Activated CD4-positive, alpha-beta T cell treated with anti-CD3 and anti-CD28 coated beads for 36 hours (primary cell): ENCODE measurements around the gene PAMR1. TPM values are rescaled to one million over a fixed set of nuclear protein-coding genes. Genes with fewer than 3 reads are reported as not detected.

Source experiments
- ATAC-seq: fragments of 200-7000 bp; cut with Tn5 transposase; one replicate; pipeline ENCODE4 v1.10.0; 2021; ENCODE audit warnings: mild to moderate bottlenecking, moderate library complexity
- CTCF ChIA-PET: fragments of 350-600 bp; sonication (Branson Sonifier 250); formaldehyde crosslinking; loops from one replicate; lab custom pipeline; 2021; ENCODE audit warnings: antibody characterized with exemption; lab: Charles Lee
- POLR2A ChIA-PET: fragments of 350-600 bp; sonication (Branson Sonifier 250); formaldehyde crosslinking; loops from one replicate; lab custom pipeline; 2021; ENCODE audit warnings: antibody characterized with exemption, inconsistent platforms; lab: Charles Lee
- DNase-seq: peaks from one replicate; pipeline ENCODE4 v3.0.0-alpha.2; 2020
- H3K27ac Mint-ChIP-seq: one replicate; pipeline ENCODE4 v1.8.0; 2021; ENCODE audit warnings: mixed read lengths
- H3K27me3 Mint-ChIP-seq: one replicate; pipeline ENCODE4 v1.8.0; 2021; ENCODE audit warnings: mixed read lengths
- H3K36me3 Mint-ChIP-seq: one replicate; pipeline ENCODE4 v1.8.0; 2021; ENCODE audit warnings: low read depth, mixed read lengths
- H3K4me1 Mint-ChIP-seq: one replicate; pipeline ENCODE4 v1.8.0; 2021; ENCODE audit warnings: mixed read lengths
- H3K4me3 Mint-ChIP-seq: one replicate; pipeline ENCODE4 v1.8.0; 2021; ENCODE audit warnings: mild to moderate bottlenecking, moderate library complexity, mixed read lengths
- H3K9me3 Mint-ChIP-seq: one replicate; pipeline ENCODE4 v1.8.0; 2021; ENCODE audit warnings: low read depth, mixed read lengths
- intact Hi-C, 2 experiments: fragments of 100-400 bp; cut with DNase I in 1 of 2; cut with micrococcal nuclease in 1 of 2; formaldehyde crosslinking; loops; one replicate each; pipeline versions ENCODE4 v1.14.2 to v1.15.1; 2022 to 2024; cut with DNase I, micrococcal nuclease
- total RNA-seq, 2 experiments: library from RNA; stranded (reverse); gene quantifications; one replicate each; pipeline ENCODE4 v1.2.3, GENCODE V29; 2021

The PAMR1 gene
- not detected for total RNA-seq

GRCh38 chr11:35525501-35526175 is at the start of gene PAMR1:
PAMR1 (minus strand) TSS chr11:35525616; CDS start chr11:35525585, 31 bp downstream.
- ChIA-PET CTCF (interaction anchor here (0.6 kb wide), 1 partner anchor 1718 kb away, joined by 3 read pairs; no protein-coding TSS in a partner anchor), POLR2A (no interaction called here)
- ATAC-seq = peak; percentile 81
- H3K9me3 Mint-ChIP-seq = no peaks in the 10 kb centered on the region
- intact Hi-C loops = no loop called here
- H3K4me1 Mint-ChIP-seq = peaks cover 2% of the 10 kb centered on the region
- H3K4me3 Mint-ChIP-seq = no peak within 1 kb of the TSS
- H3K27me3 Mint-ChIP-seq = peaks cover 57% of the 10 kb centered on the region
- no peak within 1 kb of the TSS for H3K27ac Mint-ChIP-seq
- no peaks in the 10 kb centered on the region for H3K36me3 Mint-ChIP-seq
- DNase-seq = peak; percentile 40

- POLR2A ChIA-PET = no interaction called here
- H3K27ac Mint-ChIP-seq = no peak overlapping the region
- CTCF ChIA-PET = no interaction called here
- no peak for ATAC-seq
- peaks cover 2% of the 10 kb centered on the region for H3K9me3 Mint-ChIP-seq
- DNase-seq = no peak
- H3K4me3 Mint-ChIP-seq = no peak overlapping the region
- no peaks in the 10 kb centered on the region for H3K4me1 Mint-ChIP-seq
- no peaks in the 10 kb centered on the region for H3K36me3 Mint-ChIP-seq
- peaks cover 24% of the 10 kb centered on the region for H3K27me3 Mint-ChIP-seq
- intact Hi-C loops = no loop called here
Measured at GRCh38 chr11:35571696-35572095, 46.3 kb upstream of the PAMR1 start.

GRCh38 chr11:35567737-35568465 is 42.5 kb upstream of the PAMR1 start:
- ChIA-PET POLR2A (no interaction called here), CTCF (no interaction called here)
- no peak overlapping the region for H3K4me3 Mint-ChIP-seq
- intact Hi-C loops = no loop called here
- peaks cover 2% of the 10 kb centered on the region for H3K9me3 Mint-ChIP-seq
- no peak for DNase-seq
- no peaks in the 10 kb centered on the region for H3K36me3 Mint-ChIP-seq
- no peak overlapping the region for H3K27ac Mint-ChIP-seq
- no peak for ATAC-seq
- H3K4me1 Mint-ChIP-seq = no peaks in the 10 kb centered on the region
- peaks cover 19% of the 10 kb centered on the region for H3K27me3 Mint-ChIP-seq

- POLR2A ChIA-PET = no interaction called here
Measured at GRCh38 chr11:35566885-35567284, 41.5 kb upstream of the PAMR1 start.

GRCh38 chr11:35566181-35566580 is 40.8 kb upstream of the PAMR1 start:
- Mint-ChIP-seq H3K36me3 (no peaks in the 10 kb centered on the region), H3K27ac (no peak overlapping the region), H3K4me1 (no peaks in the 10 kb centered on the region), H3K4me3 (no peak overlapping the region), H3K27me3 (peaks cover 25% of the 10 kb centered on the region), H3K9me3 (peaks cover 2% of the 10 kb centered on the region)
- ChIA-PET CTCF (interaction anchor here (0.7 to 1.0 kb wide), 2 partner anchors 26 to 747 kb away, joined by 3 read pairs; no protein-coding TSS in a partner anchor), POLR2A (no interaction called here)
- DNase-seq (no peak), ATAC-seq (no peak)
- intact Hi-C loops = no loop called here

More at GRCh38 chr11:35566885-35567284, 41.5 kb upstream of the PAMR1 start:
- Mint-ChIP-seq H3K4me1 (no peaks in the 10 kb centered on the region), H3K27ac (no peak overlapping the region), H3K9me3 (peaks cover 2% of the 10 kb centered on the region), H3K27me3 (peaks cover 25% of the 10 kb centered on the region), H3K36me3 (no peaks in the 10 kb centered on the region), H3K4me3 (no peak overlapping the region)
- CTCF ChIA-PET = no interaction called here
- intact Hi-C loops = no loop called here
- ATAC-seq = no peak
- DNase-seq = no peak

- Mint-ChIP-seq H3K27me3 (peaks cover 23% of the 10 kb centered on the region), H3K36me3 (no peaks in the 10 kb centered on the region), H3K27ac (no peak overlapping the region), H3K4me1 (no peaks in the 10 kb centered on the region), H3K4me3 (no peak overlapping the region), H3K9me3 (peaks cover 2% of the 10 kb centered on the region)
- ChIA-PET POLR2A (no interaction called here), CTCF (no interaction called here)
- intact Hi-C loops = no loop called here
- no peak for DNase-seq
- no peak for ATAC-seq
Measured at GRCh38 chr11:35564245-35564595, 38.8 kb upstream of the PAMR1 start.

GRCh38 chr11:35563484-35564244 is 38.2 kb upstream of the PAMR1 start:
- Mint-ChIP-seq H3K27me3 (peaks cover 24% of the 10 kb centered on the region), H3K4me1 (no peaks in the 10 kb centered on the region), H3K27ac (no peak overlapping the region), H3K4me3 (no peak overlapping the region), H3K9me3 (no peaks in the 10 kb centered on the region), H3K36me3 (no peaks in the 10 kb centered on the region)
- no peak for DNase-seq
- ChIA-PET CTCF (no interaction called here), POLR2A (no interaction called here)
- intact Hi-C loops = no loop called here
- ATAC-seq = no peak

GRCh38 chr11:35559949-35560348 is 34.5 kb upstream of the PAMR1 start:
- Mint-ChIP-seq H3K27me3 (peaks cover 26% of the 10 kb centered on the region), H3K36me3 (no peaks in the 10 kb centered on the region), H3K27ac (no peak overlapping the region), H3K4me3 (no peak overlapping the region), H3K4me1 (no peaks in the 10 kb centered on the region), H3K9me3 (no peaks in the 10 kb centered on the region)
- POLR2A ChIA-PET = no interaction called here
- no peak for DNase-seq
- CTCF ChIA-PET = interaction anchor here (0.6 kb wide), 1 partner anchor 262 kb away, joined by 5 read pairs; no protein-coding TSS in a partner anchor
- intact Hi-C loops = no loop called here
- ATAC-seq = no peak

- ChIA-PET POLR2A (no interaction called here), CTCF (no interaction called here)
- ATAC-seq (no peak), DNase-seq (no peak)
- no peak overlapping the region for H3K4me3 Mint-ChIP-seq
- H3K27ac Mint-ChIP-seq = no peak overlapping the region
- H3K9me3 Mint-ChIP-seq = no peaks in the 10 kb centered on the region
- H3K4me1 Mint-ChIP-seq = no peaks in the 10 kb centered on the region
- no peaks in the 10 kb centered on the region for H3K36me3 Mint-ChIP-seq
- H3K27me3 Mint-ChIP-seq = peaks cover 30% of the 10 kb centered on the region
- intact Hi-C loops = no loop called here
Measured at GRCh38 chr11:35558513-35558912, 33.1 kb upstream of the PAMR1 start.

GRCh38 chr11:35555488-35555887 is 30.1 kb upstream of the PAMR1 start:
- no peak for ATAC-seq
- Mint-ChIP-seq H3K36me3 (no peaks in the 10 kb centered on the region), H3K9me3 (no peaks in the 10 kb centered on the region), H3K4me1 (no peaks in the 10 kb centered on the region), H3K27ac (no peak overlapping the region), H3K4me3 (no peak overlapping the region), H3K27me3 (peaks cover 23% of the 10 kb centered on the region)
- CTCF ChIA-PET = no interaction called here
- POLR2A ChIA-PET = no interaction called here
- DNase-seq = no peak
- intact Hi-C loops = no loop called here

- DNase-seq (no peak), ATAC-seq (no peak)
- no peaks in the 10 kb centered on the region for H3K9me3 Mint-ChIP-seq
- H3K27me3 Mint-ChIP-seq = peaks cover 16% of the 10 kb centered on the region
- H3K4me3 Mint-ChIP-seq = no peak overlapping the region
- ChIA-PET CTCF (no interaction called here), POLR2A (no interaction called here)
- intact Hi-C loops = no loop called here
- H3K4me1 Mint-ChIP-seq = no peaks in the 10 kb centered on the region
- H3K27ac Mint-ChIP-seq = no peak overlapping the region
- H3K36me3 Mint-ChIP-seq = no peaks in the 10 kb centered on the region
Measured at GRCh38 chr11:35554491-35555437, 29.3 kb upstream of the PAMR1 start.
